Measurements from ENCODE around the gene STMN3.
A peak's percentile ranks its signal among the peaks of the same experiment; 100 is the strongest.

- TF ChIP-seq POLR2A (IDR thresholded peaks at IDR 0.05), result no peak
- TF ChIP-seq CTCF (IDR thresholded peaks at IDR 0.05), result peak in 2 of 6 experiments; percentile 3 to 8
- peak in 1 of 2 donors; percentile 32 for TF ChIP-seq POLR2AphosphoS5 (IDR thresholded peaks at IDR 0.05)
- TF ChIP-seq EP300 (IDR thresholded peaks at IDR 0.05), result no peak
Observed at GRCh38 chr20:63696628-63697356, 43.6 kb upstream of the STMN3 start, which contains the start of gene TNFRSF6B.
